Gastroesophageal sphincter (tissue), 4 donors: ENCODE data around the gene IYD. TPM values are rescaled to one million over a fixed set of nuclear protein-coding genes. Genes with fewer than 3 reads are reported as not detected.
A peak's percentile ranks its signal among the peaks of the same experiment; 100 is the strongest.

ENCODE experiments used
- ATAC-seq: fragments of 150-250 bp; one replicate; pipeline ENCODE4 v1.9.1; 2016; ENCODE audit warnings: mild to moderate bottlenecking, moderate library complexity
- H3K27ac ChIP-seq, 4 donors: fragments of 200-600 bp; sonication (generic) in 3 of 4; 1 replicate in 3 of 4; 2 replicates in 1 of 4; pipeline ENCODE4 v1.5.1; 2016 to 2019
- H3K27me3 ChIP-seq: fragments of 200-600 bp; sonication (generic); one replicate; pipeline ENCODE4 v1.5.1; 2019
- H3K36me3 ChIP-seq, 2 donors: fragments of 200-600 bp; sonication (generic); one replicate each; pipeline ENCODE4 v1.5.1; 2019; ENCODE audit warnings: control low read depth in 1 of 2
- H3K4me1 ChIP-seq, 3 donors: fragments of 200-600 bp; sonication (generic); 1 replicate in 2 of 3; 2 replicates in 1 of 3; pipeline ENCODE4 v1.5.1; 2016 to 2019; ENCODE audit warnings: control low read depth in 2 of 3
- H3K4me3 ChIP-seq, 2 donors: fragments of 200-600 bp; sonication (generic); one replicate each; pipeline ENCODE4 v1.5.1; 2019; ENCODE audit warnings: mild to moderate bottlenecking in 1 of 2, moderate library complexity in 1 of 2
- H3K9me3 ChIP-seq, 3 donors: fragments of 200-600 bp; sonication (generic); one replicate each; pipeline ENCODE4 v1.5.1; 2017 to 2019; ENCODE audit warnings: control low read depth in 2 of 3
- EP300 ChIP-seq: sonication (generic); formaldehyde crosslinking; IDR thresholded peaks from one replicate; pipeline ENCODE4 v1.6.1; 2017; ENCODE audit warnings: antibody characterized with exemption, mild to moderate bottlenecking
- POLR2A ChIP-seq, 2 donors: fragments of 450-650 bp; IDR thresholded peaks; one replicate each; pipeline ENCODE4 v1.6.1; 2017; ENCODE audit warnings: antibody characterized with exemption in 2 of 2, mild to moderate bottlenecking in 2 of 2, moderate library complexity in 1 of 2
- POLR2AphosphoS5 ChIP-seq: sonication (generic); formaldehyde crosslinking; IDR thresholded peaks from one replicate; pipeline ENCODE4 v1.6.1; 2017; ENCODE audit warnings: antibody characterized with exemption
- WGBS, 2 donors: methylation state at CpG; one replicate each; pipeline ENCODE4 v1.1.5; 2018; ENCODE audit warnings: low coverage in 1 of 2; 5-methylcytosine and 5-hydroxymethylcytosine counted together
- total RNA-seq, 4 donors: library from RNA; depleted of rRNA; stranded (reverse); fragments of >200 nt; gene quantifications; one replicate each; pipeline ENCODE4 v1.1.0, GENCODE V29; 2016
- TF ChIP-seq, protein P1 (sequence below), 4 experiments: fragments of 200-600 bp in 2 of 4; fragments of 450-650 bp in 2 of 4; sonication (generic) in 1 of 4; IDR thresholded peaks; one replicate each; pipeline ENCODE4 v1.5.1; 2017 to 2019; ENCODE audit warnings: antibody characterized with exemption in 4 of 4, mild to moderate bottlenecking in 2 of 4, moderate library complexity in 2 of 4

IYD gene
- total RNA-seq, 4 donors from 2014 or later = not detected

- H3K9me3 ChIP-seq = no peaks in the 10 kb centered on the region
- no peak overlapping the region for H3K4me3 ChIP-seq
- no peak for ATAC-seq
- peaks cover 9% of the 10 kb centered on the region for H3K27me3 ChIP-seq
- no peak overlapping the region for H3K27ac ChIP-seq
- no peaks in the 10 kb centered on the region for H3K4me1 ChIP-seq
- 71 to 90% methylated on average over 4 to 12 of the region's 12 CpGs for WGBS, 2 donors
- TF ChIP-seq POLR2A (IDR thresholded peaks at IDR 0.05) (no peak), EP300 (no peak), POLR2AphosphoS5 (no peak)
- TF ChIP-seq, protein P1, sequence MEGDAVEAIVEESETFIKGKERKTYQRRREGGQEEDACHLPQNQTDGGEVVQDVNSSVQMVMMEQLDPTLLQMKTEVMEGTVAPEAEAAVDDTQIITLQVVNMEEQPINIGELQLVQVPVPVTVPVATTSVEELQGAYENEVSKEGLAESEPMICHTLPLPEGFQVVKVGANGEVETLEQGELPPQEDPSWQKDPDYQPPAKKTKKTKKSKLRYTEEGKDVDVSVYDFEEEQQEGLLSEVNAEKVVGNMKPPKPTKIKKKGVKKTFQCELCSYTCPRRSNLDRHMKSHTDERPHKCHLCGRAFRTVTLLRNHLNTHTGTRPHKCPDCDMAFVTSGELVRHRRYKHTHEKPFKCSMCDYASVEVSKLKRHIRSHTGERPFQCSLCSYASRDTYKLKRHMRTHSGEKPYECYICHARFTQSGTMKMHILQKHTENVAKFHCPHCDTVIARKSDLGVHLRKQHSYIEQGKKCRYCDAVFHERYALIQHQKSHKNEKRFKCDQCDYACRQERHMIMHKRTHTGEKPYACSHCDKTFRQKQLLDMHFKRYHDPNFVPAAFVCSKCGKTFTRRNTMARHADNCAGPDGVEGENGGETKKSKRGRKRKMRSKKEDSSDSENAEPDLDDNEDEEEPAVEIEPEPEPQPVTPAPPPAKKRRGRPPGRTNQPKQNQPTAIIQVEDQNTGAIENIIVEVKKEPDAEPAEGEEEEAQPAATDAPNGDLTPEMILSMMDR (IDR thresholded peaks at IDR 0.05) = no peak
- H3K36me3 ChIP-seq = no peaks in the 10 kb centered on the region
Observed at GRCh38 chr6:150392452-150393220, 23.8 kb downstream of the IYD start.

DNA sequence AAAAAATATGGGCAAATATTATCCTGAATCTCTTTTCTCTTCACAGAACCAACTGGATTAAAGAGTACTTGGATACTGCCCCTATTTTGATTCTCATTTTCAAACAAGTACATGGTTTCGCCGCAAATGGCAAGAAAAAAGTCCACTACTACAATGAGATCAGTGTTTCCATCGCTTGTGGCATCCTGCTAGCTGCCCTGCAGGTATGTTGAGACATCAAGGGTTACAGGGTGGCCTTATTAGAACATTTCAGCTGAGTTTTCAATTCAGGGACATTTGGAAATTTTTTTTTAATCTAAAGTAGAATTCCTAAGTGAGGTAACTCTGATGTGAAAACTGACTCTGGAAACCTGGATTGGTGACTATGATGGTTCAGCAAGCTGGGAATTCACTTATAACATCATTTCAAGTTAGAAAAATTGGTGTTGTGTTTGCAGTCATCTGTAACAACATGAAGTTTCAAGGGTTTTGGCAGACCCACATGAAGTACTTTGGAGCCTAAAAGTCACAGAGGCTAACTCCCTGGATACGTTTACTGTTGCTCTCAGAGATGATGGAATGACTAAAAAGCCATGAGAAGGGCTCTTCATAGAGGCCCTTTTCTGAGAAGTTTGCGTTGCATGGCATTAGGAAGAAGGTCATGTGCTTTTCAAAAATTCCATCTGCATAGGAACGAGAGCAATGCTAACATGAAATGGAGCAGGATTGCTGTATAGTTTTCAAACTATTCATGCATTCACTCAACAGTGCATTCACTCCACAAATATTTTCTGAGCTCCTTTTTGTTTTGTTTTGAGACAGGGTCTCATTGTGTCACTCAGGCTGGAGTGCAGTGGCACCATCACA, 25.5 kb downstream of the IYD start:
- H3K27me3 ChIP-seq = peaks cover 5% of the 10 kb centered on the region
- no peaks in the 10 kb centered on the region for H3K4me1 ChIP-seq
- no peaks in the 10 kb centered on the region for H3K36me3 ChIP-seq
- WGBS, 2 donors = 82 to 85% methylated on average over 6 of the region's 6 CpGs
- no peak for ATAC-seq
- H3K4me3 ChIP-seq = no peak overlapping the region
- H3K9me3 ChIP-seq = no peaks in the 10 kb centered on the region
- no peak for TF ChIP-seq EP300
- TF ChIP-seq, protein P1 (IDR thresholded peaks at IDR 0.05) = no peak
- no peak for TF ChIP-seq POLR2A (IDR thresholded peaks at IDR 0.05)
- TF ChIP-seq POLR2AphosphoS5 = no peak
- no peak overlapping the region for H3K27ac ChIP-seq

GRCh38 chr6:150394899-150395295, 26.1 kb downstream of the IYD start:
- Histone ChIP-seq H3K4me1 (no peaks in the 10 kb centered on the region), H3K36me3 (no peaks in the 10 kb centered on the region), H3K27ac (no peak overlapping the region), H3K4me3 (no peak overlapping the region), H3K9me3 (no peaks in the 10 kb centered on the region), H3K27me3 (peaks cover 5% of the 10 kb centered on the region)
- 88% methylated on average over 2 of the region's 3 CpGs; no CpG with 5 or more reads in 1 of the 2 donors for WGBS, 2 donors
- TF ChIP-seq EP300 (no peak), POLR2A (IDR thresholded peaks at IDR 0.05) (no peak), POLR2AphosphoS5 (no peak)
- TF ChIP-seq, protein P1 (IDR thresholded peaks at IDR 0.05) = no peak
- ATAC-seq = no peak

DNA sequence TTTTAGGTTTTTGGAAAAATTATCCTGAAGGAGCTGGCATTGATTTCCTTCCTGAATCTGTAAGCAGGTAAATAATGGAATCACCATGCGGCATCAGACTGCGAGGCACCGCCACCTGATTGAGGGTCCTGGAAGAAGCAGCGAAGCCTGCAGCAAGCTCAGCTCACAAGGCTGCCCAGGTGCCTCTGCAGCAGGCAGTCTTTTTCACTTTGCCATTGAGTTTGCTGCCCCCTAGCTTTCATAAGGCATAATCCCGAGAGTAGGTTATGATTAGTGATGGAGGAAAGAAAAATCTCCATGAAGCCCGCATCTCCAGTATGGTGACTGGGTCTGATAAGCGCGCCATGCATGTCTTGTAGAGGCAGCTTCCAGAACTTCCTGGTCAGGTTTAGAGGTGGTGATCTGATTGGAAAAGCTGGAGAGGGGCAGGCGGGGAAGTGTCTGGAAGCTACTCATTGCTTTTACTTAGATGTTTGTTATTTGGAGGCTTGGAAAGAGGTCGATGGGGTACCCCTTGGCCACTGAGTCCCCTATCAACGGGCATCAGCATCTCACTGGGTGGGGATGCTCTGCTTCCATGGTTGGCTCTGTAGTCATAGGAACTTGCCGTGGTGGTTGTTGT, 26.7 kb downstream of the IYD start:
- no peak for ATAC-seq
- no peaks in the 10 kb centered on the region for H3K9me3 ChIP-seq
- 0 to 57% methylated on average over 1 to 9 of the region's 12 CpGs for WGBS, 2 donors

More for the DNA sequence above, 26.7 kb downstream of the IYD start:
- Histone ChIP-seq H3K4me1 (no peaks in the 10 kb centered on the region), H3K4me3 (no peak overlapping the region), H3K27ac (no peak overlapping the region), H3K36me3 (no peaks in the 10 kb centered on the region), H3K27me3 (peaks cover 3% of the 10 kb centered on the region)
- TF ChIP-seq EP300 = no peak
- TF ChIP-seq, protein P1 (IDR thresholded peaks at IDR 0.05) = peak; percentile 33 to 74 (median 58)
- no peak for TF ChIP-seq POLR2AphosphoS5
